ENCODE data around the gene PTPRZ1. TPM values are rescaled to one million over a fixed set of nuclear protein-coding genes. Genes with fewer than 3 reads are reported as not detected.

PTPRZ1 gene
- total and polyA plus RNA-seq, 4 donors, result 138 to 736 (median 374) TPM

DNA sequence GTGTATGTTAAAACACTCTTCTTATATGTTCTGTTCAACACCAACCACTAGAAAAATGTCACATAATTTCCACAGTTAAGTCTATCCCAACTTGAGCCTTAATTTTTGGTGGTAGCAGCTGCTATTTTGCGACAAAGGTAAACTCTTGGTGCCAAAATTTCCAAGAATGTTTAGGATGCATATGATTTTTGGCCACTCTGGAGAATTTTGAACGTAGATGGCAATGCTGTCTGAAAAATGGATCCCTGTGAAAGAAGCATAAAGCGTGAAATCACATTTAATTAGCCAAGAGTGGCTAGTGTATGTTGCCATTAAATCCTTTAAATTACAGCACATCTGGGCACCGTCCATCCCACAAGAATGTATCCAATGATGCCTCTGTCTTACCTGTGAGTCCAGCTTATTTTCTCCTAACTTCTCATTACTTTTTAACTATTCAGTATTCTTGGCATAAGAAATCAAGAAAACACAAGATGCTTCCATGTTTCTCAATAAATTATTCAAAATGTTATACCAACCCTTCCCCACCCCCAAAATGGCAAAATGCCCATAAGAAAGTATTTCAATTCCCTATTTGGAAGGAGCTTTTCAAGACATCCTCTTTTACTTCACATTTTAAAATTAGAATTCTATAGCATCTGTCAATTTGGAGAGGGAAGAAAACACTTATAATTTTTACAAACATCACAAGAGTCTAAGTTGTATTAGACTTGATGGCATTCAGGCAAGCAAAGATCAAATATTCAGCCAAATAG lies 12.4 kb downstream of the PTPRZ1 start:
- no peaks in the 10 kb centered on the region for H3K9me3 ChIP-seq (ENCODE audit: control insufficient read depth, insufficient read depth, low read length)
- peak in 1 of 6 donors; percentile 92 for DNase-seq (ENCODE audit: low read depth in 4 of 6, low spot score in 6 of 6)
- H3K27me3 ChIP-seq (ENCODE audit: control insufficient read depth, insufficient read depth, low read length), result no peaks in the 10 kb centered on the region
- 52% methylated on average over 2 of the region's 4 CpGs for WGBS (ENCODE audit: insufficient coverage)
- no peaks in the 10 kb centered on the region for H3K4me1 ChIP-seq (ENCODE audit: control insufficient read depth, insufficient read depth, low read length)
- no peak overlapping the region for H3K27ac ChIP-seq (ENCODE audit: low read depth, low read length)
- no peak overlapping the region for H3K4me3 ChIP-seq (ENCODE audit: low read depth, low read length)
- H3K36me3 ChIP-seq (ENCODE audit: control insufficient read depth, insufficient read depth, low read length), result no peaks in the 10 kb centered on the region

DNA sequence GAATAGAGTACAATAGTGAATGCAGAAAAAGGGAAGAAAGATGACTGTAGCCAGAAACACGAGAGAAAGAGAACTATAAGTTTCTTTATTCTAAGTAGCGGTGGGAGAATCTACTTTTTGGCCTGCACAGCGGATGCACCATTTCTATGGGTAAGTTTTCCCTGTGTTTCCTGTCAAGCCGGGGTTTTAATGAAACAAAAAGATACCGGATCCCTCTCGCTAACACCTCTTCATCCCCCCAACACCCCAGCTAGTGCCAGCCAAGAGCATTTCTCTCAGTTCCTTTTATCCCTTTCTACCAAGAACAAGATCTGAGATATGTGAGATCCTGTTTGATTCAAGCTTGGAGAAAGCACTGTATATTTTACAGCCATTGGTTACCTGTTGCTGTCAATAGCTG lies 14.7 kb downstream of the PTPRZ1 start:
- 29% methylated on average over 1 of the region's 6 CpGs for WGBS (ENCODE audit: insufficient coverage)
- Histone ChIP-seq H3K36me3 (ENCODE audit: control insufficient read depth, insufficient read depth, low read length) (no peaks in the 10 kb centered on the region), H3K4me3 (ENCODE audit: low read depth, low read length) (no peak overlapping the region), H3K9me3 (ENCODE audit: control insufficient read depth, insufficient read depth, low read length) (no peaks in the 10 kb centered on the region), H3K27ac (ENCODE audit: low read depth, low read length) (peak overlapping the region; percentile 44), H3K4me1 (ENCODE audit: control insufficient read depth, insufficient read depth, low read length) (no peaks in the 10 kb centered on the region), H3K27me3 (ENCODE audit: control insufficient read depth, insufficient read depth, low read length) (no peaks in the 10 kb centered on the region)
- peak in 1 of 6 donors; percentile 61 for DNase-seq (ENCODE audit: low read depth in 4 of 6, low spot score in 6 of 6)

DNA sequence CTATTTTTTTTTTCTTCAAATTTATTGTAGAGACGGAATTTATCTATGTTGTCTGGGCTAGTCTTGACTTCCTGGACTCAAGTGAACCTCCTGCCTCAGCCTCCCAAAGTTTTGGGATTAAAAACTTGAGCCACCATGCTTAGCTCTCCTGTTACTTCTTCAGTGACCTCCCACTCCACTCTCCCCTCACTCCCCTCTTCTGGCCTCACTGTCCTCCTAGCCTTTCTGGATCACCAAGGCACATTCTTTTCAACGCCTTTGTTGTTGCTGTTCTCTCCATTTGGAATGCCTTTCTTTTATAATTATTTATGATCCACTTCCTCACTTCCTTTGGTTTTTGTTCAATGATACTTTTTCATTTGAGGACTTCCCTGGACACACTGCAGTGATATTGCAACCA lies 17.9 kb downstream of the PTPRZ1 start:
- no CpG with 5 or more reads among the region's 2 CpGs for WGBS (ENCODE audit: insufficient coverage)
- H3K27me3 ChIP-seq (ENCODE audit: control insufficient read depth, insufficient read depth, low read length), result no peaks in the 10 kb centered on the region
- no peaks in the 10 kb centered on the region for H3K9me3 ChIP-seq (ENCODE audit: control insufficient read depth, insufficient read depth, low read length)
- no peaks in the 10 kb centered on the region for H3K4me1 ChIP-seq (ENCODE audit: control insufficient read depth, insufficient read depth, low read length)
- H3K36me3 ChIP-seq (ENCODE audit: control insufficient read depth, insufficient read depth, low read length), result peaks cover 2% of the 10 kb centered on the region
- no peak overlapping the region for H3K4me3 ChIP-seq (ENCODE audit: low read depth, low read length)
- no peak overlapping the region for H3K27ac ChIP-seq (ENCODE audit: low read depth, low read length)
- DNase-seq (ENCODE audit: low read depth in 4 of 6, low spot score in 6 of 6), result no peak

DNA sequence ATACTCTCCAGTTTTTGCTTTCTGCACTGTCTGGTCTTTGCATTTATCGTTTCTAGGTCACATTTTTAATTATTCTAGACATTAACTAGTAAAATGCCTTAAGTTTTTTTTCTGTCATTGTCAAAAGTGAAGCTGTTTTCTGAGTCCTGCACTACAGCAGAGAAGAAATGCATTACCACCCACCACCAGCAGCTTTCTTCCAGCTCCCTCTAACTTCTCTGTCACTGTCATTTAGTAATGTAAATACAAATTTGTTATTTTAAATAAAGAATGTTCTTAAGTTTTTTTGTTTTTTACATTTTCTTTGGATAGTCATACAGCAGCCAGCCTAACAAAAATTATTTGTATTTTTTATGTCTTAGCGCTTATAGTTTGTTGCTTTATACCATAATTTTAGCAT lies 18.8 kb downstream of the PTPRZ1 start:
- no peak overlapping the region for H3K4me3 ChIP-seq (ENCODE audit: low read depth, low read length)
- H3K36me3 ChIP-seq (ENCODE audit: control insufficient read depth, insufficient read depth, low read length), result peaks cover 2% of the 10 kb centered on the region
- no peak for DNase-seq (ENCODE audit: low read depth in 4 of 6, low spot score in 6 of 6)
- no peaks in the 10 kb centered on the region for H3K9me3 ChIP-seq (ENCODE audit: control insufficient read depth, insufficient read depth, low read length)
- no peaks in the 10 kb centered on the region for H3K27me3 ChIP-seq (ENCODE audit: control insufficient read depth, insufficient read depth, low read length)
- no peaks in the 10 kb centered on the region for H3K4me1 ChIP-seq (ENCODE audit: control insufficient read depth, insufficient read depth, low read length)
- no CpG with 5 or more reads among the region's 2 CpGs for WGBS (ENCODE audit: insufficient coverage)
- no peak overlapping the region for H3K27ac ChIP-seq (ENCODE audit: low read depth, low read length)

DNA sequence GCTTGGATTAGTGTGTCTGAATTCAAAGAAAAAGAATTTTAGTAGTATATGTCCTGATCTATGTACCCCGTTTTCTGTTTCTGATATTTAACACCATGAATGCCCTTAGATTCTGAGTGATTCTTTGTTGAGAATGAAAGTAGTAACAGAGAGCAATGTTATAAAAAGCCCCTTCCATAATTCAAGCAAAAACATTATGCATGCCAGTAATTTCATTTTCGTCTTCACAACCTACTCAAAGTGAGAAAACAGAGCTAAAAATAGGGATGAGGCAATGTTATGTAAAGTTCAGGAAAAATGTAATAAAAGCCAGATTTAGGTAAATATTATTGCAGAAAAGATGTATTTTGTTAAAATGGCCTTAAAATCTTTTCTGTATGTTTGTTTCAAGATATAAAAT lies 28.1 kb downstream of the PTPRZ1 start:
- Histone ChIP-seq H3K27me3 (ENCODE audit: control insufficient read depth, insufficient read depth, low read length) (no peaks in the 10 kb centered on the region), H3K27ac (ENCODE audit: low read depth, low read length) (no peak overlapping the region), H3K9me3 (ENCODE audit: control insufficient read depth, insufficient read depth, low read length) (no peaks in the 10 kb centered on the region), H3K4me1 (ENCODE audit: control insufficient read depth, insufficient read depth, low read length) (no peaks in the 10 kb centered on the region), H3K36me3 (ENCODE audit: control insufficient read depth, insufficient read depth, low read length) (no peaks in the 10 kb centered on the region), H3K4me3 (ENCODE audit: low read depth, low read length) (no peak overlapping the region)
- no CpG with 5 or more reads among the region's 2 CpGs for WGBS (ENCODE audit: insufficient coverage)
- DNase-seq (ENCODE audit: low read depth in 4 of 6, low spot score in 6 of 6), result peak in 1 of 6 donors; percentile 59

DNA sequence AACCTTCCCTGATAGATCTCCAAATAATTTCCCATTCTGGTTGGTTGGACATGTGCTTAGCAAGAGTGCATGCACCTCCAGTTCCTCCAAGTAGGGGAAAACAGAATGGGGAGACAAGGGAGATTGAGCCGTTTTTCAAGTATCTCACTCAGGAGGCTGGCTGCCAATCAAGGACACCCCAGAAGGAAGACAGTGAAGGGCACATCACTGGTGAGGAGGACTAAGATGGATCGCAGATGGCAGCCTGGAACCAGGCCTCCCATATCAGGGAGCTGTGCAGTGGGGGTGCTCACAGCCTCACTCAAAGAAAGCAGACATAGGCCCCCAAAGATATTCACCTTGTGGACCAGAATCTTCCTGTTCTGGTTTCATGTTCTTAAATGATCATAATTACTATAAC lies 31.2 kb downstream of the PTPRZ1 start:
- Histone ChIP-seq H3K4me1 (ENCODE audit: control insufficient read depth, insufficient read depth, low read length) (peaks cover 1% of the 10 kb centered on the region), H3K36me3 (ENCODE audit: control insufficient read depth, insufficient read depth, low read length) (no peaks in the 10 kb centered on the region), H3K27me3 (ENCODE audit: control insufficient read depth, insufficient read depth, low read length) (no peaks in the 10 kb centered on the region), H3K9me3 (ENCODE audit: control insufficient read depth, insufficient read depth, low read length) (no peaks in the 10 kb centered on the region), H3K4me3 (ENCODE audit: low read depth, low read length) (no peak overlapping the region), H3K27ac (ENCODE audit: low read depth, low read length) (no peak overlapping the region)
- WGBS (ENCODE audit: insufficient coverage), result 67% methylated on average over 1 of the region's 2 CpGs
- no peak for DNase-seq (ENCODE audit: low read depth in 4 of 6, low spot score in 6 of 6)

DNA sequence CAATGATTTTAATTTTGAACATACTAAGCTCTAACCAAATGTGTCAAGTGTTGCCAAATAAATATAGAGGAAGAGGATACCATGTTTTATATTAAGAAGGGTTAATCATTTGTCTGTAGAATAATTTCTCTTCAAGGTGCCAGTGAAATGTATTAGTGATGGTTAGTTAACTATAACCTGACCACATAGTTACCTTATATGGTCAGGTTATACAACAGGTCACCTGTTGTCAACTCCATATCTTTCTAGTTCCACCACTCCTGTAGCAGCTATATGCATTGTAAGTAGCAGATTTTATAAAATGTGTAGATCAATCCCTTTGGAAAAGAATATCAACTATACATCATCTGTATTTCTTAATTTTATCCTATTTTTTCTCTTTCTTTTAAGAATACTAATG lies 35.1 kb downstream of the PTPRZ1 start:
- no peak for DNase-seq (ENCODE audit: low read depth in 4 of 6, low spot score in 6 of 6)
- Histone ChIP-seq H3K27me3 (ENCODE audit: control insufficient read depth, insufficient read depth, low read length) (no peaks in the 10 kb centered on the region), H3K36me3 (ENCODE audit: control insufficient read depth, insufficient read depth, low read length) (no peaks in the 10 kb centered on the region), H3K9me3 (ENCODE audit: control insufficient read depth, insufficient read depth, low read length) (no peaks in the 10 kb centered on the region), H3K4me3 (ENCODE audit: low read depth, low read length) (no peak overlapping the region), H3K27ac (ENCODE audit: low read depth, low read length) (no peak overlapping the region), H3K4me1 (ENCODE audit: control insufficient read depth, insufficient read depth, low read length) (peaks cover 7% of the 10 kb centered on the region)

DNA sequence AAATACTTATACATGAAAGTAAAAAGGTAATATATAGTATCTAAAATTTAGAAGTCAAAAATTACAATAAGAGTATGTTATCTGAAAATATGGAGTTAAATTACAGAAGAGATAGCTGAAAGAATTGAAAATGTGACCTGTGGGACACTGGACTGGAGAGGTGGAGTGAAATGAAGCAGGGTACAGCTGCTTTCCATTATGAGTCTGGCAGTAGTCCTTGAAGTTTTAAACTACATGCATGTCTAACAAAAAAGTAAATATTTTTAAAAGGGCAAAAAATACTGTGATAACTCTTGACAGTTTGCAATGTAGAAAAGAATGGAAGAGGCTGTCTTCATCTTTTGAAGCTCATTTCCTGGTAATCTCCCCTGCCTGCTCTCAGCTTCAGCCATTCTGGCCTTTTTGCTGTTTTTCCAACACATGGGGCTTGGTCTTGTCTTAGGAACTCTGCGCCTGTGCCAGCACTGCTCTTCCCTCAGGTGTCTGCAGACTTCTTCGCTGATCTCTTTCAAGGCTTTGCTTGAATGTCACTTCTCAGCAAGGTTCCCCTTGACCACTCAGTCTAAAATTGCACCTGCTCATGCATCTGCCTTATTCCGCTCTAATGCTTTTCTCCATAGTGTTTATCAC lies 36.9 kb downstream of the PTPRZ1 start:
- Histone ChIP-seq H3K27ac (ENCODE audit: low read depth, low read length) (no peak overlapping the region), H3K36me3 (ENCODE audit: control insufficient read depth, insufficient read depth, low read length) (no peaks in the 10 kb centered on the region), H3K27me3 (ENCODE audit: control insufficient read depth, insufficient read depth, low read length) (no peaks in the 10 kb centered on the region), H3K4me1 (ENCODE audit: control insufficient read depth, insufficient read depth, low read length) (peaks cover 13% of the 10 kb centered on the region), H3K9me3 (ENCODE audit: control insufficient read depth, insufficient read depth, low read length) (no peaks in the 10 kb centered on the region), H3K4me3 (ENCODE audit: low read depth, low read length) (no peak overlapping the region)
- DNase-seq (ENCODE audit: low read depth in 4 of 6, low spot score in 6 of 6), result no peak
- 63% methylated on average over 2 of the region's 3 CpGs for WGBS (ENCODE audit: insufficient coverage)

DNA sequence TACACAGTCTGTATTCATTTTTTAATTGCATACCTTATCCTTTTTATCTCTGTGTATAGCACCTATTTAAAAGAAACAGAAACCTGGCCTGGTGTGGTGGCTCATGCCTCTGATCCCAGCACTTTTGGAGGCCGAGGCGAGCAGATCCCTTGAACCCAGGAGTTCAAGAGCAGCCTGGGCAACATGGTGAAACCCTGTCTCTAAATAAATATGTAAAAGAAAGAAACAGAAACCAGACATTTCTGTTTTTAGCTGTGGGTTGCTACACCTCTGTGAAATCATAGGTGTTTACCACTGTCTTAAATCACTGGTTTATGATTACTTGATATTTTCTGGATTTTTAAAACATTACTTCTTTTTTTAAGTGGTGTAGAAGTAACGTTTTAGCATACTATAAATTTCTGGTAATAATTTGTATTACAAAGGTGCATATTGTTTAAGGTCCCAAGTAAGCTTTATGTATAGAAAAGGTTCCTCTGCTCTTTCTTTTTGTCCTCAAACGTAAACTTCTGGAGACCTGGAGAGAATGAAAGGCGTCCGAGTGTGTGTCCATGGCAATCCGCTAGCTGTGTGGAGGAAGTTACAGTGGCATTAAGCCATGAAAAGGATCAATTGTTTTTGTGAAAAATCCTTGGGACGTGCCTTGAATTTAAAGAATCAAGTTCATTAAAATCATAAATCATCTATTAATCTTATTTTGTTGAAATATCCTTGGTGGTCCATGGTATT lies 41.1 kb downstream of the PTPRZ1 start:
- 50% methylated on average over 1 of the region's 8 CpGs for WGBS (ENCODE audit: insufficient coverage)
- H3K27me3 ChIP-seq (ENCODE audit: control insufficient read depth, insufficient read depth, low read length), result no peaks in the 10 kb centered on the region

More for the DNA sequence above, 41.1 kb downstream of the PTPRZ1 start:
- Histone ChIP-seq H3K4me1 (ENCODE audit: control insufficient read depth, insufficient read depth, low read length) (peaks cover 18% of the 10 kb centered on the region), H3K36me3 (ENCODE audit: control insufficient read depth, insufficient read depth, low read length) (no peaks in the 10 kb centered on the region), H3K27ac (ENCODE audit: low read depth, low read length) (peak overlapping the region; percentile 72), H3K9me3 (ENCODE audit: control insufficient read depth, insufficient read depth, low read length) (no peaks in the 10 kb centered on the region), H3K4me3 (ENCODE audit: low read depth, low read length) (no peak overlapping the region)
- DNase-seq (ENCODE audit: low read depth in 4 of 6, low spot score in 6 of 6), result peak in 5 of 6 donors; percentile 38 to 83 (median 52)

All from spinal cord (tissue), 10 donors.